ENCODE results near the gene HENMT1.

Gene HENMT1

GRCh38 chr1:108627951-108628350 lies 32.9 kb downstream of the HENMT1 start:
- DNase-seq (ENCODE audit: low spot score) = no peak

GRCh38 chr1:108627256-108627655 lies 33.6 kb downstream of the HENMT1 start:
- no peak for DNase-seq (ENCODE audit: low spot score)

GRCh38 chr1:108624069-108624468 lies 36.8 kb downstream of the HENMT1 start:
- DNase-seq (ENCODE audit: low spot score) = no peak

- DNase-seq (ENCODE audit: low spot score) = no peak
These were observed 43.2 kb downstream of the HENMT1 start for GRCh38 chr1:108617724-108618056.

- DNase-seq (ENCODE audit: low spot score) = no peak
These were observed 43.7 kb downstream of the HENMT1 start for GRCh38 chr1:108617008-108617723.

- no peak for DNase-seq (ENCODE audit: low spot score)
These were observed 45.3 kb downstream of the HENMT1 start for GRCh38 chr1:108615544-108615943.

- DNase-seq (ENCODE audit: low spot score) = no peak
These were observed 48.4 kb downstream of the HENMT1 start for GRCh38 chr1:108612496-108612895.

GRCh38 chr1:108611984-108612383 lies 48.9 kb downstream of the HENMT1 start:
- DNase-seq (ENCODE audit: low spot score) = no peak

GRCh38 chr1:108610073-108610472 lies 50.8 kb downstream of the HENMT1 start:
- no peak for DNase-seq (ENCODE audit: low spot score)

GRCh38 chr1:108609483-108610049 lies 51.3 kb downstream of the HENMT1 start:
- no peak for DNase-seq (ENCODE audit: low spot score)

GRCh38 chr1:108606478-108606877 lies 54.4 kb downstream of the HENMT1 start:
- DNase-seq (ENCODE audit: low spot score) = no peak

GRCh38 chr1:108605633-108606032 lies 55.3 kb downstream of the HENMT1 start:
- no peak for DNase-seq (ENCODE audit: low spot score)

- DNase-seq (ENCODE audit: low spot score) = no peak
These were observed 59.0 kb downstream of the HENMT1 start for GRCh38 chr1:108601708-108602410.

GRCh38 chr1:108600504-108600903 lies 60.4 kb downstream of the HENMT1 start:
- no peak for DNase-seq (ENCODE audit: low spot score)

GRCh38 chr1:108598340-108598739 lies 62.6 kb downstream of the HENMT1 start:
- DNase-seq (ENCODE audit: low spot score) = no peak
